Measurements from ENCODE around the gene ACTG2.

DNA sequence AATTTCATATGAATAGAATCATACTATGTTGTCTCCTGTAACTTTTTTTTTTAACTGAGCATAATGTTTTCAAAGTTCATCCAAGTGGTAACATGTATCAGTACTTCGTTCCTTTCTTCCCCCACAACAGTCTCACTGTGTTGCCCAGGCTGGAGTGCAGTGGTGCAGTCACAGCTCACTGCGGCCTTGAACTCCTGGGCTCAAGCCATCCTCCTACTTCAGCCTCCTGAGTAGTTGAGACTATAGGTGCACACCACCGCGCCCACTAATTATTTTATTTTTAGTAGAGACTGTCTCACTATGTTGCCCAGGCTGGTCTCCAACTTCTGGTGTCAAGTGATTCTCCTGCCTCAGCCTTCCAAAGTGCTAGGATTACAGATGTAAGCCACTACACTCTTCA is 68.5 kb downstream of the ACTG2 start:
- TF ChIP-seq, protein P1, sequence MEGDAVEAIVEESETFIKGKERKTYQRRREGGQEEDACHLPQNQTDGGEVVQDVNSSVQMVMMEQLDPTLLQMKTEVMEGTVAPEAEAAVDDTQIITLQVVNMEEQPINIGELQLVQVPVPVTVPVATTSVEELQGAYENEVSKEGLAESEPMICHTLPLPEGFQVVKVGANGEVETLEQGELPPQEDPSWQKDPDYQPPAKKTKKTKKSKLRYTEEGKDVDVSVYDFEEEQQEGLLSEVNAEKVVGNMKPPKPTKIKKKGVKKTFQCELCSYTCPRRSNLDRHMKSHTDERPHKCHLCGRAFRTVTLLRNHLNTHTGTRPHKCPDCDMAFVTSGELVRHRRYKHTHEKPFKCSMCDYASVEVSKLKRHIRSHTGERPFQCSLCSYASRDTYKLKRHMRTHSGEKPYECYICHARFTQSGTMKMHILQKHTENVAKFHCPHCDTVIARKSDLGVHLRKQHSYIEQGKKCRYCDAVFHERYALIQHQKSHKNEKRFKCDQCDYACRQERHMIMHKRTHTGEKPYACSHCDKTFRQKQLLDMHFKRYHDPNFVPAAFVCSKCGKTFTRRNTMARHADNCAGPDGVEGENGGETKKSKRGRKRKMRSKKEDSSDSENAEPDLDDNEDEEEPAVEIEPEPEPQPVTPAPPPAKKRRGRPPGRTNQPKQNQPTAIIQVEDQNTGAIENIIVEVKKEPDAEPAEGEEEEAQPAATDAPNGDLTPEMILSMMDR (IDR thresholded peaks at IDR 0.05; ENCODE audit: insufficient read depth, low read length), result no peak
- TF ChIP-seq POLR2AphosphoS5 (IDR thresholded peaks at IDR 0.05; ENCODE audit: low read depth) (no peak), GABPA (IDR thresholded peaks at IDR 0.05; ENCODE audit: low read depth) (no peak), REST (IDR thresholded peaks at IDR 0.05; ENCODE audit: insufficient replicate concordance, low read depth) (no peak), SPI1 (IDR thresholded peaks at IDR 0.05; ENCODE audit: borderline replicate concordance, low read depth) (no peak)
